ENCODE results near the gene HERPUD1. TPM values are rescaled to one million over a fixed set of nuclear protein-coding genes. Genes with fewer than 3 reads are reported as not detected.
"Not testable (repeated sequence)": the region's sequence is repeated elsewhere in the genome, so short reads cannot be mapped to it uniquely, and the experiment has no call there.

Gene HERPUD1
- total RNA-seq, 4 donors from 2014 or later, result 40.6 to 81.3 (median 43.9) TPM

- no peak for TF ChIP-seq CTCF (IDR thresholded peaks at IDR 0.05)
- no peak for TF ChIP-seq POLR2A (IDR thresholded peaks at IDR 0.05)
- intact Hi-C loops (cut with DNase I), result no loop called here
- peaks cover 26 to 87% (median 54%) of the 10 kb centered on the region in 3 donors for H3K4me1 ChIP-seq
- no peaks in the 10 kb centered on the region for H3K36me3 ChIP-seq
- peak overlapping the region; percentile 70 to 79 (median 74) for H3K4me3 ChIP-seq
- DNase-seq, result no peak
- 4 to 7% methylated on average over 7 of the region's 7 CpGs for WGBS, 2 donors
- H3K27me3 ChIP-seq, result no peaks in the 10 kb centered on the region
- H3K9me3 ChIP-seq, result no peaks in the 10 kb centered on the region
- H3K27ac ChIP-seq, result peak overlapping the region; percentile 80 to 93 (median 88)
Observed at GRCh38 chr16:56989988-56990387, 58.0 kb downstream of the HERPUD1 start.

- WGBS, 2 donors, result 52 to 54% methylated on average over 16 of the region's 16 CpGs
- TF ChIP-seq CTCF (IDR thresholded peaks at IDR 0.05) (no peak), POLR2A (IDR thresholded peaks at IDR 0.05) (no peak)
- Histone ChIP-seq H3K27ac (peak overlapping the region in 3 of 4 donors; percentile 87 to 93 (median 89)), H3K9me3 (no peaks in the 10 kb centered on the region), H3K27me3 (no peaks in the 10 kb centered on the region), H3K4me1 (peaks cover 23 to 82% (median 47%) of the 10 kb centered on the region in 3 donors), H3K36me3 (no peaks in the 10 kb centered on the region), H3K4me3 (peak overlapping the region; percentile 70 to 79 (median 74))
- intact Hi-C loops (cut with DNase I), result no loop called here
- no peak for DNase-seq
Observed at GRCh38 chr16:56990407-56991286, 58.7 kb downstream of the HERPUD1 start.

- H3K27me3 ChIP-seq; H3K36me3 ChIP-seq; H3K9me3 ChIP-seq; H3K4me3 ChIP-seq; DNase-seq; intact Hi-C loops (cut with DNase I): not testable (repeated sequence)
- Histone ChIP-seq H3K4me1 (peaks cover 19 to 65% (median 39%) of the 10 kb centered on the region in 3 donors), H3K27ac (peak overlapping the region in 1 of 4 donors; percentile 89)
- 80 to 93% methylated on average over 1 of the region's 1 CpG for WGBS, 2 donors
Observed at GRCh38 chr16:56992431-56992830, 60.5 kb downstream of the HERPUD1 start.

GRCh38 chr16:56993204-56993603 is 61.3 kb downstream of the HERPUD1 start:
- no peak for DNase-seq
- Histone ChIP-seq H3K9me3 (no peaks in the 10 kb centered on the region), H3K27me3 (no peaks in the 10 kb centered on the region), H3K4me3 (no peak overlapping the region), H3K4me1 (peaks cover 18 to 58% (median 31%) of the 10 kb centered on the region in 3 donors), H3K36me3 (no peaks in the 10 kb centered on the region), H3K27ac (no peak overlapping the region)
- no peak for TF ChIP-seq POLR2A (IDR thresholded peaks at IDR 0.05)
- TF ChIP-seq CTCF (IDR thresholded peaks at IDR 0.05), result no peak
- whole genome bisulfite sequencing, 2 donors, result 31 to 38% methylated on average over 2 of the region's 2 CpGs
- intact Hi-C loops (cut with DNase I), result no loop called here

GRCh38 chr16:56994311-56994710 is 62.4 kb downstream of the HERPUD1 start:
- 68 to 80% methylated on average over 4 to 5 of the region's 5 CpGs for WGBS, 2 donors
- intact Hi-C loops (cut with DNase I), result no loop called here
- Histone ChIP-seq H3K9me3 (no peaks in the 10 kb centered on the region), H3K4me1 (peaks cover 9 to 58% (median 35%) of the 10 kb centered on the region in 3 donors), H3K27me3 (no peaks in the 10 kb centered on the region), H3K27ac (no peak overlapping the region), H3K36me3 (no peaks in the 10 kb centered on the region), H3K4me3 (no peak overlapping the region)
- no peak for TF ChIP-seq POLR2A (IDR thresholded peaks at IDR 0.05)
- TF ChIP-seq CTCF (IDR thresholded peaks at IDR 0.05), result no peak
- DNase-seq, result no peak

Other genes with a start within 250 kb of the HERPUD1 start
- 1,000 to 10,000 TPM in 1 of 4 donors, 100 to 1,000 TPM in 3; 343 to 1,688 (median 688) TPM for gene MT1X, start 249.7 kb upstream of the HERPUD1 start, total RNA-seq
- gene NUP93, start 202.0 kb upstream of the HERPUD1 start, total RNA-seq, result 10 to 100 TPM; 38.2 to 46.5 (median 41.2) TPM
- not detected for gene SLC12A3, start 66.9 kb upstream of the HERPUD1 start, total RNA-seq
- under 1 TPM in 3 of 4 donors, not detected in 1; 0.19 to 0.32 (median 0.31) TPM for gene CETP, start 29.8 kb downstream of the HERPUD1 start, total RNA-seq
- gene NLRC5, start 57.4 kb downstream of the HERPUD1 start, total RNA-seq, result 10 to 100 TPM in 3 of 4 donors, 1 to 10 TPM in 1; 7.7 to 25.2 (median 14.1) TPM
- gene CPNE2, start 160.4 kb downstream of the HERPUD1 start, total RNA-seq, result 10 to 100 TPM; 12.2 to 21.4 (median 17.8) TPM

Data from esophagus squamous epithelium (tissue), 5 donors.